GM12873 (cell line): ENCODE data around the gene NDRG3.

Source experiments
- TF ChIP-seq, protein P1 (sequence below): IDR thresholded peaks from 2 replicates; pipeline ENCODE4 v1.5.1; 2012; ENCODE audit warnings: low read depth, mild to moderate bottlenecking, moderate library complexity, low read length, control low read depth; ENCODE audit not compliant: insufficient read depth; ENCODE audit errors: missing control alignments

Gene NDRG3

DNA sequence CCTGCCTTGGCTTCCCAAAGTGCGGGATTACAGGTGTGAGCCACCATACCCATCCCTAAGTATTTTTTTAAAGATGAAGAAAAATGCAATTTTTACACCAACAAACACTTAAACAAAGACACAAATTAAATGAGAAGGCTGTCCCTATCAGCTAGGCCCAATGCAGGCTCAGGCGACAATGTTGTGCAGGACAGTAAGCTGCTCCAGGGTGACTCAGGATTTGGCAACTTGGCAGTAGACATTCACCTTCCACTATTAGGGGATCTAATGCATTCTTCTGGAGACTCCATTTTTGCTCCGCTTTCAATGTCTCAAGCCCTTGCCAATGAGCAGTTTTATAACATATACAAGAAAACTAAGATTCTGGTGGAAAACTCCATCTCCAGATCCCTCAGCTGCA lies 19.7 kb downstream of the NDRG3 start:
- TF ChIP-seq, protein P1, sequence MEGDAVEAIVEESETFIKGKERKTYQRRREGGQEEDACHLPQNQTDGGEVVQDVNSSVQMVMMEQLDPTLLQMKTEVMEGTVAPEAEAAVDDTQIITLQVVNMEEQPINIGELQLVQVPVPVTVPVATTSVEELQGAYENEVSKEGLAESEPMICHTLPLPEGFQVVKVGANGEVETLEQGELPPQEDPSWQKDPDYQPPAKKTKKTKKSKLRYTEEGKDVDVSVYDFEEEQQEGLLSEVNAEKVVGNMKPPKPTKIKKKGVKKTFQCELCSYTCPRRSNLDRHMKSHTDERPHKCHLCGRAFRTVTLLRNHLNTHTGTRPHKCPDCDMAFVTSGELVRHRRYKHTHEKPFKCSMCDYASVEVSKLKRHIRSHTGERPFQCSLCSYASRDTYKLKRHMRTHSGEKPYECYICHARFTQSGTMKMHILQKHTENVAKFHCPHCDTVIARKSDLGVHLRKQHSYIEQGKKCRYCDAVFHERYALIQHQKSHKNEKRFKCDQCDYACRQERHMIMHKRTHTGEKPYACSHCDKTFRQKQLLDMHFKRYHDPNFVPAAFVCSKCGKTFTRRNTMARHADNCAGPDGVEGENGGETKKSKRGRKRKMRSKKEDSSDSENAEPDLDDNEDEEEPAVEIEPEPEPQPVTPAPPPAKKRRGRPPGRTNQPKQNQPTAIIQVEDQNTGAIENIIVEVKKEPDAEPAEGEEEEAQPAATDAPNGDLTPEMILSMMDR = no peak

DNA sequence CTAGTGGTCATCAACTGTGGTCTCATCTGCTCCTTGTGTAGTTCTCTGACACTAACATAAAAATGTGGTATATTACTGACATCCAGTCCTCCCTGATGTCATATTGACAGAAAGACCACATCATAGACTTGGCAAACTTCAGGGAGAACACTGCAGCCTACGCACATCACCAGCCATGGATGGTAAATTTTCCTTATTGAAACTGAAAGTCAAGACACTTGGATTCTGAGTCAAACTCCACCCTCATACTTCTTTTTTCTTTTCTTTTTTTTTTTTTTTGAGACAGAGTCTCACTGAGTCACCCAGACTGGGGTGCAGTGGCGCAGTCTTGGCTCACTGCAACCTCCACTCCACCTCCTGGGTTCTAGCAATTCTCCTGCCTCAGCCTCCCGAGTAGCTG lies 25.4 kb downstream of the NDRG3 start:
- TF ChIP-seq, protein P1 = no peak

DNA sequence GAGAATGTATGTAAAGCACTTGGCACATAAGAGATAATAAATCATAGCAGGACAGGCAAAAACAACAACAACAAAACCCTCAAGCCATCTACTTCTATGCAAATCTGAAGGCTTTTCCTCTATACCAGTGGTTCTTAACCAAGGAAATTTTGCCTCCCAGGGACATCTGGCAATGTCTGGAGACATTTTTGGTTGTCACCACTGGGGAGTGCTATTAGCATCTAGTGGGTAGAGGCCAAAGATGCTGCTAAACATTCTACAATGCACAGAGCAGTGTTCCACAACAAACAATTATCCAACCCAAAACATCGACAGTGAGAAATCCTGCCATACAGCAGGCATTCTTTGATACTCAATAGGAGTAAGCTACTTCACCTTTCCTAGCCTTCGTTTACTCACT lies 28.2 kb downstream of the NDRG3 start:
- TF ChIP-seq, protein P1 = peak; percentile 50

DNA sequence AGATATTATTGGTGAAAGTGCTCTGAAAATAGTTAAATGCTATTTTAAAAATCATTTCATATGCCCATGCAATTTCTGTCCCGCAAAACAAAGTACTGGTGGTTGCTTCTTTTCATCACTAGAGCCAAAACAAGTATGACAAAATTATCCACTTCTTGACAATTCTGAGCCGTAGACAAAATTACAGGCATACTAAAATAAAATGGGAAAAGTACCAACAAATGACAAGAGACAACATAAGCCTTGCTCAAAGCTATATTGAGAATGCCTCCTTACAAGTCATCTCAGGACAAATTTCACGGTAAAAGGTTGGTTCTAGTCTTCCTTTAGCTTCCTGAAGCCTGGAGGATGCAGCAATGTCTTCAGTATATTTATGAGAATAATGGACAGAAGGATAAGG lies 28.9 kb downstream of the NDRG3 start:
- TF ChIP-seq, protein P1 = no peak

DNA sequence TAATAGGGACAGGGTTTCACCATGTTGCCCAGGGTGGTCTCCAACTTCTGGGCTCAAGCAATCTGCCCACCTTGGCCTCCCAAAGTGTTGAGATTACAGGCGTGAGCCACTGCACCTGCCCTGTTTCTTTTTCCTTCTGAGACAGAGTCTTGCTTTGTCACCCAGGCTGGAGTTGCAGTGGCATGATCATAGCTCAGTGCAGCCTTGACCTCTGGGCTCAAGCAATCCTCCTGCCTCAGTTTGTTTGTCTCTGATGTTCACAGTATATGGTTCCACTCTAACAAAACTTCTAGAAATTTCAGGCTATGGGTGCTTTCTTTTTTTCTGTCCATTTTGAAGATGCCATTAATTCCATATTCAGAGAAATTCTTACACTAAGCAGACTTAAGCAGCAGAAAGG lies 33.1 kb downstream of the NDRG3 start:
- TF ChIP-seq, protein P1 = no peak

DNA sequence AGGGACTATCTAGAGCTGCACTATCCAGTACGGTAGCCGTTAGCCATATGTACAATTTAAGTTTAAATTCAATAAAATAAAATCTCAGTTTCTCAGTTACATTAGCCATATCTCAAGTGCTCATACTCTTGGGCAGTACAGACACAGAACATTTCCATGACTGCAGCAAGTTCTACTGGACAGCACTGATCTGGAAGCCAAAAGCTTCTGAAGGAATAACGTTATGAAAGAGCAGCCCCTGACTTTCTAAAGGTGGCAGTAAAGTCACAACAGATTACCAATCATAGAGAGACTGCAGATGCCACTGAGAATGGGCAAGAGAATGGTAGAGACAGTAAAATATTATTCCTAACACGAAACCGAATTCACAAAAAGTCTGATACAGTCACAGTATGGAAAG lies 36.8 kb downstream of the NDRG3 start:
- TF ChIP-seq, protein P1 = no peak

DNA sequence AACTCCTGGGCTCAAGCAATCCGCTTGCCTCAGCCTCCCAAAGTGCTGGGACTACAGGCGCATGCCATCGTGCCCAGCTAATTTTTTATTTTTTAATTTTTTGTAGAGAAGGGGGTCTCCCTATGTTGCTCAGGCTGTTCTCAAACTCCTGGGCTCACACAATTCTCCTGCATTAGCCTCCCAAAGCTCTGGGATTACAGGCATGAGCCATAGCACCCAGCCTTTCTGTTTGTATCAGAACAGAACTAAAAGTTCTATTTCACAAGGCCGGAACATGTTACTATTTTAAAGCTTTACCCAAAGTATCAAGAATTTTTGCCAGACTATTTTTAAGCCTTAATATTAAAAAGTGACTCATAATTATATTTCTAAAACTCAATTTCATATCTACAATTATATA lies 42.4 kb downstream of the NDRG3 start:
- TF ChIP-seq, protein P1 = no peak
